HepG2 (cell line): ENCODE measurements around the gene WDR76. TPM values are rescaled to one million over a fixed set of nuclear protein-coding genes. Genes with fewer than 3 reads are reported as not detected.

Experiments used
- ARID4A ChIP-seq: sonication (generic); formaldehyde crosslinking; IDR thresholded peaks from 2 replicates; pipeline ENCODE4 v1.5.0; 2020; ENCODE audit warnings: mild to moderate bottlenecking, missing genetic modification reagents, borderline replicate concordance
- ATRX ChIP-seq: sonication (generic); formaldehyde crosslinking; IDR thresholded peaks from 2 replicates; pipeline ENCODE4 v1.4.0; 2020; ENCODE audit warnings: missing genetic modification reagents, borderline replicate concordance
- DZIP1 ChIP-seq: sonication (generic); formaldehyde crosslinking; IDR thresholded peaks from 2 replicates; pipeline ENCODE4 v1.5.0; 2020; ENCODE audit warnings: mild to moderate bottlenecking, missing genetic modification reagents
- HNF4A ChIP-seq: sonication (generic); formaldehyde crosslinking; IDR thresholded peaks from 2 replicates; pipeline ENCODE4 v1.4.0; 2020; ENCODE audit warnings: missing genetic modification reagents
- IRF9 ChIP-seq: sonication (generic); formaldehyde crosslinking; IDR thresholded peaks from 2 replicates; pipeline ENCODE4 v1.8.0; 2022; ENCODE audit warnings: missing genetic modification reagents, mild to moderate bottlenecking, borderline replicate concordance
- MAX ChIP-seq: IDR thresholded peaks from 2 replicates; pipeline ENCODE4 v1.6.1; 2012; ENCODE audit warnings: inconsistent platforms
- MLX ChIP-seq: IDR thresholded peaks from 2 replicates; pipeline ENCODE4 v1.6.1; 2016
- MZF1 ChIP-seq: sonication (generic); formaldehyde crosslinking; IDR thresholded peaks from 2 replicates; pipeline ENCODE4 v1.8.1; 2023; ENCODE audit warnings: mild to moderate bottlenecking, missing genetic modification reagents, borderline replicate concordance
- RBM22 ChIP-seq: fragments of 200-400 bp; formaldehyde crosslinking; optimal IDR thresholded peaks from 2 replicates; pipeline ENCODE3; 2017; ENCODE audit warnings: mild to moderate bottlenecking, low read length, moderate library complexity
- TRIM24 ChIP-seq: sonication (generic); formaldehyde crosslinking; IDR thresholded peaks from 2 replicates; pipeline ENCODE4 v1.8.0; 2022; ENCODE audit warnings: mild to moderate bottlenecking, missing genetic modification reagents
- ZFAT ChIP-seq: sonication (generic); formaldehyde crosslinking; conservative IDR thresholded peaks from 2 replicates; pipeline ENCODE4 v1.8.1; 2023; ENCODE audit warnings: missing genetic modification reagents, inconsistent platforms
- ZNF264 ChIP-seq: sonication (generic); formaldehyde crosslinking; IDR thresholded peaks from 2 replicates; pipeline ENCODE4 v1.4.0; 2020; ENCODE audit warnings: missing genetic modification reagents
- ZNF30 ChIP-seq: sonication (generic); formaldehyde crosslinking; IDR thresholded peaks from 2 replicates; pipeline ENCODE4 v1.5.0; 2020; ENCODE audit warnings: mild to moderate bottlenecking, missing genetic modification reagents
- ZNF430 ChIP-seq: sonication (generic); formaldehyde crosslinking; IDR thresholded peaks from 2 replicates; pipeline ENCODE4 v1.9.0; 2021; ENCODE audit warnings: mild to moderate bottlenecking, missing genetic modification reagents
- ZNF44 ChIP-seq: sonication (generic); formaldehyde crosslinking; IDR thresholded peaks from 2 replicates; pipeline ENCODE4 v1.5.1; 2020; ENCODE audit warnings: mild to moderate bottlenecking, missing genetic modification reagents
- ZNF510 ChIP-seq: sonication (generic); formaldehyde crosslinking; IDR thresholded peaks from 2 replicates; pipeline ENCODE4 v1.4.0; 2020; ENCODE audit warnings: low read depth, mild to moderate bottlenecking, missing genetic modification reagents
- ZNF704 ChIP-seq: sonication (generic); formaldehyde crosslinking; IDR thresholded peaks from 2 replicates; pipeline ENCODE4 v1.8.1; 2023; ENCODE audit warnings: mild to moderate bottlenecking, inconsistent platforms, moderate library complexity, missing genetic modification reagents, borderline replicate concordance
- ZNF747 ChIP-seq: sonication (generic); formaldehyde crosslinking; IDR thresholded peaks from 2 replicates; pipeline ENCODE4 v1.8.1; 2023; ENCODE audit warnings: missing genetic modification reagents, mild to moderate bottlenecking, borderline replicate concordance
- ZNF773 ChIP-seq: sonication (generic); formaldehyde crosslinking; IDR thresholded peaks from 2 replicates; pipeline ENCODE4 v1.4.0; 2020; ENCODE audit warnings: missing genetic modification reagents, borderline replicate concordance
- polyA plus RNA-seq, 8 experiments: library from polyadenylated mRNA; depleted of rRNA in 3 of 8; stranded (reverse) in 7 of 8; unstranded in 1 of 8; fragments of >200 nt; fragmentation: Illumina TruSeq in 4 of 8; extraction: Trizol in 4 of 8; gene quantifications; 2 replicates each; pipeline versions ENCODE4 v1.2.1 to v1.2.3, GENCODE V29; 2011 to 2016; ENCODE audit warnings: low read depth in 4 of 8, missing spikeins in 1 of 8, mixed read lengths in 1 of 8; ENCODE audit not compliant: insufficient read depth in 1 of 8
- total RNA-seq, 5 experiments: library from RNA; depleted of rRNA; stranded (reverse); fragments of >200 nt; fragmentation: Illumina TruSeq; extraction: Trizol; gene quantifications; 2 replicates each; pipeline ENCODE4 v1.2.3, GENCODE V29; 2016; ENCODE audit warnings: low read depth in 1 of 5

WDR76 gene
- total and polyA plus RNA-seq, 2 of the 13 experiments (the other 11 are each of a cell fraction or from before 2014, with no cell fraction given): 1.1 to 9.7 TPM

- TF ChIP-seq DZIP1 (CRISPR knock-in tag) (peak; percentile 80; the same call in 1 of the 2 replicates), ZNF44 (CRISPR knock-in tag) (0 out of 2 replicates have a peak, but pooled peaks have one; percentile 13), IRF9 (CRISPR knock-in tag) (no peak), MLX (no peak), HNF4A (CRISPR knock-in tag) (no peak), MAX (peak; percentile 58), ZNF747 (no peak), ZNF704 (CRISPR knock-in tag) (peak; percentile 53; the same call in 1 of the 2 replicates), ZNF30 (CRISPR knock-in tag) (no peak), ARID4A (CRISPR knock-in tag) (peak; percentile 85; the same call in 1 of the 2 replicates), ZFAT (CRISPR knock-in tag) (no peak), MZF1 (CRISPR knock-in tag) (no peak), RBM22 (no peak), ZNF773 (no peak), ATRX (no peak), ZNF510 (no peak), ZNF264 (CRISPR knock-in tag) (no peak), TRIM24 (CRISPR knock-in tag) (no peak), ZNF430 (CRISPR knock-in tag) (no peak; the same call in 1 of the 2 replicates)
Observed at GRCh38 chr15:43800286-43801141, 26.3 kb upstream of the WDR76 start, which contains the start of gene HYPK (continued).
